ENCODE results near the gene NINL. TPM values are rescaled to one million over a fixed set of nuclear protein-coding genes. Genes with fewer than 3 reads are reported as not detected.

The NINL gene
- total RNA-seq, 1 experiment from 2014 or later, result 7.2 TPM

DNA sequence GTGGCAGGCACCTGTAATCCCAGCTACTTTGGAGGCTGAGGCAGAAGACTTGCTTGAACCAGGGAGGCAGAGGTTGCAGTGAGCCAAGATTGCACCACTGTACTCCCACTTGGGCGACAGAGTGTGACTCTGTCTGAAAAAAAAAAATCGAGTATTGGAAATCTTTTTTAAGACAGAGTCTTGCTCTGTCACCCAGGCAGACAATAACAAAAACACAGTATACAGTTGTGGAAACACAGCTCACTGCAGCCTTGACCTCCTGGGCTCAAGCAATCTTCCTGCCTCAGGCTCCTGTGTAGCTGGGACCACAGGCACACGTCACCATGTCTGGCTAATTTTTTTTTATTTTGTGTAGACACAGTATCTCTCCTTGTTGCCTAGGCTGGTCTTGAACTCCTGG lies 23.4 kb upstream of the NINL start:
- H3K9me2 ChIP-seq (ENCODE audit: insufficient read depth), result no peaks in the 10 kb centered on the region
- H4K20me1 ChIP-seq (ENCODE audit: insufficient read depth), result no peaks in the 10 kb centered on the region
- H3K9ac ChIP-seq (ENCODE audit: low read length), result no peak overlapping the region
- H3K4me1 ChIP-seq (ENCODE audit: control insufficient read depth in 1 of 2, insufficient read depth in 2 of 2, low read length in 2 of 2), result no peaks in the 10 kb centered on the region
- DNase-seq (ENCODE audit: low read depth, low spot score) (no peak), ATAC-seq (no peak)
- no peaks in the 10 kb centered on the region; a peak in 1 of 4 replicates for H3K36me3 ChIP-seq (ENCODE audit: control insufficient read depth in 1 of 2, insufficient read depth in 2 of 2, low read length in 2 of 2)
- intact Hi-C loops (cut with micrococcal nuclease), result no loop called here
- H3K4me2 ChIP-seq (ENCODE audit: low read length), result no peak overlapping the region
- TF ChIP-seq, protein P1, sequence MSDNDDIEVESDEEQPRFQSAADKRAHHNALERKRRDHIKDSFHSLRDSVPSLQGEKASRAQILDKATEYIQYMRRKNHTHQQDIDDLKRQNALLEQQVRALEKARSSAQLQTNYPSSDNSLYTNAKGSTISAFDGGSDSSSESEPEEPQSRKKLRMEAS (IDR thresholded peaks at IDR 0.05), result no peak
- RAD21 ChIA-PET (ENCODE audit: low non-redundant PET in 1 of 2, low total read pairs in 2 of 2, uncharacterized antibody in 2 of 2, unreplicated experiment in 2 of 2), result no interaction called here
- no peak overlapping the region for H3K27ac ChIP-seq (ENCODE audit: low read depth, low read length)
- H2AFZ ChIP-seq (ENCODE audit: low read depth, low read length, poor library complexity, severe bottlenecking), result no peak overlapping the region
- H3K79me2 ChIP-seq (ENCODE audit: insufficient read depth, low read length), result peaks cover 13% of the 10 kb centered on the region; the same call in 1 of the 2 replicates
- H3K9me3 ChIP-seq (ENCODE audit: control insufficient read depth in 1 of 2, insufficient read depth in 1 of 2, low read depth in 1 of 2, low read length in 2 of 2), result no peaks in the 10 kb centered on the region
- no peak overlapping the region for H3K4me3 ChIP-seq (replicated peaks in 1 of 2; ENCODE audit: low read depth in 1 of 2, low read length in 2 of 2)
- POLR2A ChIA-PET, result no interaction called here
- CTCF ChIA-PET, result no interaction called here
- no peaks in the 10 kb centered on the region for H3K27me3 ChIP-seq (ENCODE audit: insufficient read depth, low read length)
- BruUV-seq (replicated peaks), result no TSS peak

DNA sequence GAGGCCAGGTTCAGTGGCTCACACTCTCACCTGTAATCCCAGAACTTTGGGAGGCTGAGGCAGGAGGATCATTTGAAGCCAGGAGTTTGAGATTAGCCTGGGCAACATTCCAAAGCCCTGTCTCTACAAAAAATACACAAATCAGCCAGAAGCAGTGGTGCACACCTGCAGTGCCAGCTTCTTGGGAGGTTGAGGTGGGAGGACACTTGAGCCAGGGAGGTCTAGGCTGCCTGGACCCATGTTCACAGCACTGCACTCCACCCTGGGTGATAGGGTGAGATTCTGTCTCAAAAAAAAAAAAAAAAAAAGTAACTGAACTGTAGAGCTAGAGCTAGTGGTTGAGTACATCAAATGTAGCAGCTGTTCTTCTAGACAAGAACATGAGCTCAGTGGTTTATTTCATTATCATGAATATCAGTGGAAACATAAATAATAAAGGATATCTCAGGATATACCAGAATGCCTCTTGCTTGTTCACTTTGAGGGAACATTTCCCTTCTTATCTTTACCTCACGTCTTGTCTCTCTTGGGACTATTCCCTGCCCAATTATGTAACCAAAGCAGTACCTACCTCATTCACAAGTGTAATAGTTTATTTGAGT lies 20.9 kb upstream of the NINL start:
- ATAC-seq, result no peak
- no peaks in the 10 kb centered on the region for H3K9me3 ChIP-seq (ENCODE audit: control insufficient read depth in 1 of 2, insufficient read depth in 1 of 2, low read depth in 1 of 2, low read length in 2 of 2)
- CTCF ChIA-PET, result no interaction called here

More for the DNA sequence above, 20.9 kb upstream of the NINL start:
- ChIA-PET POLR2A (no interaction called here), RAD21 (ENCODE audit: low non-redundant PET in 1 of 2, low total read pairs in 2 of 2, uncharacterized antibody in 2 of 2, unreplicated experiment in 2 of 2) (no interaction called here)
- intact Hi-C loops (cut with micrococcal nuclease), result no loop called here
- H3K27me3 ChIP-seq (ENCODE audit: insufficient read depth, low read length), result no peaks in the 10 kb centered on the region
- H3K4me1 ChIP-seq (ENCODE audit: control insufficient read depth in 1 of 2, insufficient read depth in 2 of 2, low read length in 2 of 2), result no peaks in the 10 kb centered on the region
- no peak overlapping the region for H3K9ac ChIP-seq (ENCODE audit: low read length)
- no peaks in the 10 kb centered on the region for H4K20me1 ChIP-seq (ENCODE audit: insufficient read depth)
- TF ChIP-seq SIN3A (IDR thresholded peaks at IDR 0.05; ENCODE audit: low read depth) (no peak), ZFX (IDR thresholded peaks at IDR 0.05) (no peak), ELF1 (IDR thresholded peaks at IDR 0.05; ENCODE audit: borderline replicate concordance, low read depth) (no peak), EGR1 (IDR thresholded peaks at IDR 0.05; ENCODE audit: low read depth) (no peak), CBX3 (IDR thresholded peaks at IDR 0.05; ENCODE audit: low read depth) (no peak)
- TF ChIP-seq, protein P1 (IDR thresholded peaks at IDR 0.05), result no peak
- TF ChIP-seq, protein P2, sequence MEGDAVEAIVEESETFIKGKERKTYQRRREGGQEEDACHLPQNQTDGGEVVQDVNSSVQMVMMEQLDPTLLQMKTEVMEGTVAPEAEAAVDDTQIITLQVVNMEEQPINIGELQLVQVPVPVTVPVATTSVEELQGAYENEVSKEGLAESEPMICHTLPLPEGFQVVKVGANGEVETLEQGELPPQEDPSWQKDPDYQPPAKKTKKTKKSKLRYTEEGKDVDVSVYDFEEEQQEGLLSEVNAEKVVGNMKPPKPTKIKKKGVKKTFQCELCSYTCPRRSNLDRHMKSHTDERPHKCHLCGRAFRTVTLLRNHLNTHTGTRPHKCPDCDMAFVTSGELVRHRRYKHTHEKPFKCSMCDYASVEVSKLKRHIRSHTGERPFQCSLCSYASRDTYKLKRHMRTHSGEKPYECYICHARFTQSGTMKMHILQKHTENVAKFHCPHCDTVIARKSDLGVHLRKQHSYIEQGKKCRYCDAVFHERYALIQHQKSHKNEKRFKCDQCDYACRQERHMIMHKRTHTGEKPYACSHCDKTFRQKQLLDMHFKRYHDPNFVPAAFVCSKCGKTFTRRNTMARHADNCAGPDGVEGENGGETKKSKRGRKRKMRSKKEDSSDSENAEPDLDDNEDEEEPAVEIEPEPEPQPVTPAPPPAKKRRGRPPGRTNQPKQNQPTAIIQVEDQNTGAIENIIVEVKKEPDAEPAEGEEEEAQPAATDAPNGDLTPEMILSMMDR (IDR thresholded peaks at IDR 0.05 in 2 of 3, conservative IDR thresholded peaks at IDR 0.05 in 1 of 3; ENCODE audit: borderline replicate concordance in 1 of 3, insufficient read depth in 1 of 3, low read depth in 2 of 3, low read length in 2 of 3), result no peak
- BruUV-seq (replicated peaks), result no TSS peak
- DNase-seq (ENCODE audit: low read depth, low spot score), result no peak
- no peak overlapping the region for H3K4me3 ChIP-seq (replicated peaks in 1 of 2; ENCODE audit: low read depth in 1 of 2, low read length in 2 of 2)
- H3K4me2 ChIP-seq (ENCODE audit: low read length), result no peak overlapping the region
- no peaks in the 10 kb centered on the region for H3K9me2 ChIP-seq (ENCODE audit: insufficient read depth)
- H3K79me2 ChIP-seq (ENCODE audit: insufficient read depth, low read length), result no peaks in the 10 kb centered on the region
- no peak overlapping the region for H3K27ac ChIP-seq (ENCODE audit: low read depth, low read length)
- H2AFZ ChIP-seq (ENCODE audit: low read depth, low read length, poor library complexity, severe bottlenecking), result no peak overlapping the region
- no peaks in the 10 kb centered on the region for H3K36me3 ChIP-seq (ENCODE audit: control insufficient read depth in 1 of 2, insufficient read depth in 2 of 2, low read length in 2 of 2)
